ENCODE data around the gene ATP5F1E. TPM values are rescaled to one million over a fixed set of nuclear protein-coding genes. Genes with fewer than 3 reads are reported as not detected.

Gene ATP5F1E
- total and polyA plus RNA-seq, 2 donors (not counting 3 experiments of a cell fraction or from before 2014, with no cell fraction given) = 29.0 to 107 TPM

DNA sequence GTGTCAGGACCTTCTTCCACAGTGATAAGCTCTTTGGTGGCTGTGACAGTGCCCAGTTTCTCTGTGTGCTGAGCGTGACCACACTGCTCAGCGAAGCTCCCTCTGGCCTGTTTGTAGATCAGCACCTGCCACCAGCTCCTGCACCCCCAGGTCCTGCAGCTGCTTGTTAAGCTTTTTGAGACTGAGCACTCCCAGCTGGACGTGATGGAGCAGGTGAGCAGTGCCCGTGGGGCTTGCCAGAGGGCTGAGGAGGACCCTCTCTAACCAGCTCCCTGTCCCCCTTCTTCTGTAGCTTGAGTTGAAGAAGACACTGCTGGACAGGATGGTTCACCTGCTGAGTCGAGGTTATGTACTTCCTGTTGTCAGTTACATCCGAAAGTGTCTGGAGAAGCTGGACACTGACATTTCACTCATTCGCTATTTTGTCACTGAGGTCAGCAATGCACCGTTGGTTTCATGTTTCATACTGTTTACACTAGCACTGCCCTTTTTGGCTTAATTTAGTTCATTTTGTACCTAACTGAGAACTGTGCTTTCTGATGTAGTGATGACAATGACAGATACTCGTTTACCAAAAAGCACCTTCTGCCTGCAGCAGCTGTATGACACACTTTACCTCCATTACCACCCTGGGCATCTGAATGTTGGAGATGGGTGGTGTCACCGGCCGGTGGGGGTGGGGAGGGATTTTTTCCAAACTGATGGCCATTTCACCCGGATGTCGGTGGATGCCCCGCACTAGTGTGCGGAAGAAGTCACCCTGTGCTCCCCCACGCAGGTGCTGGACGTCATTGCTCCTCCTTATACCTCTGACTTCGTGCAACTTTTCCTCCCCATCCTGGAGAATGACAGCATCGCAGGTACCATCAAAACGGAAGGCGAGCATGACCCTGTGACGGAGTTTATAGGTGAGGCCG, 38.5 kb downstream of the ATP5F1E start:
- FAIRE-seq (no peak), DNase-seq (ENCODE audit: low read depth, low spot score) (no peak)
- BruUV-seq (replicated peaks) = no TSS peak
- TF ChIP-seq EZH2 (IDR thresholded peaks at IDR 0.05; ENCODE audit: borderline replicate concordance, low read depth, low read length, severe bottlenecking) = no peak
- TF ChIP-seq GATA2 (IDR thresholded peaks at IDR 0.05; ENCODE audit: insufficient read depth, insufficient read length, low read depth, low read length) = no peak
- TF ChIP-seq, protein P1, sequence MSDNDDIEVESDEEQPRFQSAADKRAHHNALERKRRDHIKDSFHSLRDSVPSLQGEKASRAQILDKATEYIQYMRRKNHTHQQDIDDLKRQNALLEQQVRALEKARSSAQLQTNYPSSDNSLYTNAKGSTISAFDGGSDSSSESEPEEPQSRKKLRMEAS (IDR thresholded peaks at IDR 0.05; ENCODE audit: insufficient read depth, insufficient read length) = no peak
- TF ChIP-seq POLR2AphosphoS5 (IDR thresholded peaks at IDR 0.05; ENCODE audit: insufficient read depth, low read depth, low read length) = peak; percentile 39
- TF ChIP-seq MYC (IDR thresholded peaks at IDR 0.05; ENCODE audit: low read depth, low read length) = no peak
- peak; percentile 9 for TF ChIP-seq POLR2A (IDR thresholded peaks at IDR 0.05; ENCODE audit: low read depth, low read length)
- no peak for TF ChIP-seq FOS (IDR thresholded peaks at IDR 0.05; ENCODE audit: borderline replicate concordance, insufficient read depth, low read length)
- TF ChIP-seq, protein P2, sequence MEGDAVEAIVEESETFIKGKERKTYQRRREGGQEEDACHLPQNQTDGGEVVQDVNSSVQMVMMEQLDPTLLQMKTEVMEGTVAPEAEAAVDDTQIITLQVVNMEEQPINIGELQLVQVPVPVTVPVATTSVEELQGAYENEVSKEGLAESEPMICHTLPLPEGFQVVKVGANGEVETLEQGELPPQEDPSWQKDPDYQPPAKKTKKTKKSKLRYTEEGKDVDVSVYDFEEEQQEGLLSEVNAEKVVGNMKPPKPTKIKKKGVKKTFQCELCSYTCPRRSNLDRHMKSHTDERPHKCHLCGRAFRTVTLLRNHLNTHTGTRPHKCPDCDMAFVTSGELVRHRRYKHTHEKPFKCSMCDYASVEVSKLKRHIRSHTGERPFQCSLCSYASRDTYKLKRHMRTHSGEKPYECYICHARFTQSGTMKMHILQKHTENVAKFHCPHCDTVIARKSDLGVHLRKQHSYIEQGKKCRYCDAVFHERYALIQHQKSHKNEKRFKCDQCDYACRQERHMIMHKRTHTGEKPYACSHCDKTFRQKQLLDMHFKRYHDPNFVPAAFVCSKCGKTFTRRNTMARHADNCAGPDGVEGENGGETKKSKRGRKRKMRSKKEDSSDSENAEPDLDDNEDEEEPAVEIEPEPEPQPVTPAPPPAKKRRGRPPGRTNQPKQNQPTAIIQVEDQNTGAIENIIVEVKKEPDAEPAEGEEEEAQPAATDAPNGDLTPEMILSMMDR (IDR thresholded peaks at IDR 0.05; ENCODE audit: extremely low read depth in 1 of 2, insufficient read depth in 1 of 2, low read depth in 1 of 2, low read length in 2 of 2) = no peak
- no peak for TF ChIP-seq JUN (IDR thresholded peaks at IDR 0.05; ENCODE audit: borderline replicate concordance, insufficient read depth, insufficient read length, low read depth)
- ChIA-PET POLR2A (no interaction called here), CTCF (interaction anchor here (0.8 to 1.3 kb wide), 2 partner anchors 123 to 512 kb away, joined by 4 read pairs; no protein-coding TSS in a partner anchor)
- intact Hi-C loops (cut with micrococcal nuclease) = no loop called here
- no peaks in the 10 kb centered on the region for H3K9me1 ChIP-seq (replicated peaks; ENCODE audit: control insufficient read depth, extremely low read depth, insufficient read depth, low read length)
- no peak overlapping the region for H3K4me2 ChIP-seq (ENCODE audit: insufficient read depth, low read length)
- no peaks in the 10 kb centered on the region for H4K20me1 ChIP-seq (replicated peaks; ENCODE audit: control insufficient read depth, extremely low read depth, insufficient read depth, low read length)
- H3K9me3 ChIP-seq (replicated peaks; ENCODE audit: control insufficient read depth, insufficient read depth, low read length) = no peaks in the 10 kb centered on the region
- H2AFZ ChIP-seq (ENCODE audit: low read depth, low read length) = no peak overlapping the region
- no peaks in the 10 kb centered on the region for H3K27me3 ChIP-seq (ENCODE audit: control insufficient read depth in 2 of 2, insufficient read depth in 2 of 2, low read length in 2 of 2)
- H3K79me2 ChIP-seq (ENCODE audit: control insufficient read depth, insufficient read depth, low read length) = peaks cover 3% of the 10 kb centered on the region
- H3K9ac ChIP-seq (replicated peaks; ENCODE audit: extremely low read depth, insufficient read depth, low read length) = no peak overlapping the region
- H3K27ac ChIP-seq (ENCODE audit: insufficient read depth, low read depth, low read length) = no peak overlapping the region
- no peaks in the 10 kb centered on the region for H3K4me1 ChIP-seq (ENCODE audit: control insufficient read depth, extremely low read depth, insufficient read depth, low read length)
- H3K4me3 ChIP-seq (replicated peaks in 1 of 3; ENCODE audit: insufficient read depth in 1 of 3, low read depth in 1 of 3, low read length in 3 of 3) = no peak overlapping the region
- dilution Hi-C loops (cut with MboI; ENCODE audit: extremely low pct_ligation_motif_present, low sequenced_read_pairs) = no loop called here
- peaks cover 38 to 51% of the 10 kb centered on the region in 2 experiments for H3K36me3 ChIP-seq (ENCODE audit: control insufficient read depth in 2 of 2, extremely low read depth in 1 of 2, insufficient read depth in 2 of 2, low read length in 2 of 2)

Data from endothelial cell of umbilical vein (primary cell).